Neural cell (in vitro differentiated cells): Measurements from ENCODE around the gene BIRC5. TPM values are rescaled to one million over a fixed set of nuclear protein-coding genes. Genes with fewer than 3 reads are reported as not detected.

Source experiments
- H2AFZ ChIP-seq: fragments of 200-600, 300-800 bp; sonication (generic), shearing (Covaris generic); 2 replicates; pipeline ENCODE4 v1.6.0; 2014; ENCODE audit warnings: low read depth, mild to moderate bottlenecking, antibody characterized with exemption, low read length, moderate library complexity
- H3F3A ChIP-seq: fragments of 200-600 bp; shearing (Covaris generic); 2 replicates; pipeline ENCODE4 v1.6.1; 2016; ENCODE audit warnings: mild to moderate bottlenecking, moderate library complexity, mixed read lengths, antibody characterized with exemption, low read length; ENCODE audit not compliant: insufficient read depth, poor library complexity, severe bottlenecking
- H3K27ac ChIP-seq: fragments of 200-600, 300-800 bp; sonication (generic), shearing (Covaris generic); 2 replicates; pipeline ENCODE4 v1.5.1; 2014; ENCODE audit warnings: mild to moderate bottlenecking, low read length, moderate library complexity
- H3K27me3 ChIP-seq: fragments of 300-800, 200-600 bp; sonication (generic), shearing (Covaris generic); 2 replicates; pipeline ENCODE4 v1.6.0; 2014; ENCODE audit warnings: mild to moderate bottlenecking, low read depth, low read length, moderate library complexity; ENCODE audit not compliant: insufficient read depth
- H3K36me3 ChIP-seq: fragments of 300-800, 200-600 bp; sonication (generic), shearing (Covaris generic); 2 replicates; pipeline ENCODE4 v1.5.1; 2014; ENCODE audit warnings: mild to moderate bottlenecking, antibody characterized with exemption, low read length, moderate library complexity; ENCODE audit not compliant: insufficient read depth
- H3K4me2 ChIP-seq: fragments of 300-800, 200-600 bp; sonication (generic), shearing (Covaris generic); 2 replicates; pipeline ENCODE4 v1.6.0; 2014; ENCODE audit warnings: mild to moderate bottlenecking, low read length
- H3K4me3 ChIP-seq: fragments of 300-800, 200-600 bp; sonication (generic), shearing (Covaris generic); 2 replicates; pipeline ENCODE4 v1.5.1; 2014; ENCODE audit warnings: mild to moderate bottlenecking, low read length, moderate library complexity
- H3K79me2 ChIP-seq: fragments of 200-600 bp; shearing (Covaris generic); replicated peaks from 2 replicates; pipeline ENCODE4 v1.6.0; 2014; ENCODE audit warnings: mild to moderate bottlenecking, low read length, moderate library complexity; ENCODE audit not compliant: insufficient read depth
- H3K9ac ChIP-seq: fragments of 300-800, 200-600 bp; sonication (generic), shearing (Covaris generic); 2 replicates; pipeline ENCODE4 v1.6.1; 2016; ENCODE audit warnings: mild to moderate bottlenecking, low read length, mixed read lengths
- H3K9me2 ChIP-seq: fragments of 200-600 bp; shearing (Covaris generic); 2 replicates; pipeline ENCODE4 v1.6.1; 2016; ENCODE audit warnings: mild to moderate bottlenecking, low read length, mixed read lengths; ENCODE audit not compliant: insufficient read depth
- H3K9me3 ChIP-seq: fragments of 200-600, 300-800 bp; sonication (generic), shearing (Covaris generic); 2 replicates; pipeline ENCODE4 v1.6.1; 2016; ENCODE audit warnings: mild to moderate bottlenecking, mixed run types, low read length, moderate library complexity, mixed read lengths
- H4K20me1 ChIP-seq: fragments of 200-600 bp; shearing (Covaris generic); 2 replicates; pipeline ENCODE4 v1.6.1; 2016; ENCODE audit warnings: mild to moderate bottlenecking, mixed run types; ENCODE audit not compliant: insufficient read depth
- CTCF ChIP-seq: fragments of 450-650 bp; IDR thresholded peaks from 2 replicates; pipeline ENCODE4 v1.5.1; 2014; ENCODE audit warnings: antibody characterized with exemption, mild to moderate bottlenecking, moderate library complexity; ENCODE audit not compliant: poor library complexity, severe bottlenecking
- EP300 ChIP-seq: fragments of 450-650 bp; conservative IDR thresholded peaks from 2 replicates; pipeline ENCODE4 v1.6.1; 2014; ENCODE audit warnings: antibody characterized with exemption, mild to moderate bottlenecking, moderate library complexity; ENCODE audit not compliant: poor library complexity, severe bottlenecking
- EZH2 ChIP-seq: fragments of 200-600, 300-800 bp; shearing (Covaris generic), sonication (generic); IDR thresholded peaks from 2 replicates; pipeline ENCODE4 v1.6.1; 2014; ENCODE audit warnings: antibody characterized with exemption, low read length, borderline replicate concordance, mild to moderate bottlenecking; ENCODE audit not compliant: insufficient read depth, poor library complexity, severe bottlenecking
- MXI1 ChIP-seq: fragments of 450-650 bp; conservative IDR thresholded peaks from 2 replicates; pipeline ENCODE4 v1.6.1; 2014; ENCODE audit warnings: antibody characterized with exemption, mild to moderate bottlenecking; ENCODE audit not compliant: poor library complexity, severe bottlenecking
- POLR2AphosphoS5 ChIP-seq: IDR thresholded peaks from 2 replicates; pipeline ENCODE4 v1.6.1; 2012
- RAD21 ChIP-seq: fragments of 450-650 bp; conservative IDR thresholded peaks from 2 replicates; pipeline ENCODE4 v1.6.1; 2014; ENCODE audit warnings: antibody characterized with exemption, mild to moderate bottlenecking, moderate library complexity
- REST ChIP-seq: IDR thresholded peaks from 2 replicates; pipeline ENCODE4 v1.6.1; 2012; ENCODE audit warnings: borderline replicate concordance
- SMC3 ChIP-seq: fragments of 450-650 bp; conservative IDR thresholded peaks from 2 replicates; pipeline ENCODE4 v1.6.1; 2014; ENCODE audit warnings: antibody characterized with exemption, mild to moderate bottlenecking, moderate library complexity; ENCODE audit not compliant: poor library complexity
- TAF1 ChIP-seq: IDR thresholded peaks from 2 replicates; pipeline ENCODE4 v1.6.1; 2012; ENCODE audit warnings: low read depth
- polyA plus RNA-seq: library from polyadenylated mRNA; depleted of rRNA; stranded (reverse); fragments of >200 nt; gene quantifications from 2 replicates; pipeline ENCODE4 v1.2.3, GENCODE V29; 2014

BIRC5 gene
- polyA plus RNA-seq, 1 donor from 2014 or later, result 1.4 TPM

- H3F3A ChIP-seq, result no peaks in the 10 kb centered on the region
- no peaks in the 10 kb centered on the region for H3K27me3 ChIP-seq
- H3K9me3 ChIP-seq, result no peaks in the 10 kb centered on the region
- no peak overlapping the region for H3K4me2 ChIP-seq
- H4K20me1 ChIP-seq, result no peaks in the 10 kb centered on the region
- no peaks in the 10 kb centered on the region for H3K36me3 ChIP-seq
- H3K9me2 ChIP-seq, result no peaks in the 10 kb centered on the region
- no peak overlapping the region for H3K9ac ChIP-seq
- H3K79me2 ChIP-seq, result no peaks in the 10 kb centered on the region
- no peak overlapping the region for H3K27ac ChIP-seq
- no peak for TF ChIP-seq RAD21
- TF ChIP-seq EP300, result no peak
- no peak for TF ChIP-seq CTCF
- no peak for TF ChIP-seq REST
- no peak overlapping the region for H2AFZ ChIP-seq
- no peak overlapping the region for H3K4me3 ChIP-seq
These were observed 34.0 kb upstream of the BIRC5 start for GRCh38 chr17:78180083-78180482.

- no peak overlapping the region for H3K4me3 ChIP-seq
- TF ChIP-seq SMC3 (no peak), TAF1 (no peak), EP300 (no peak), MXI1 (no peak), CTCF (no peak), RAD21 (no peak), REST (no peak), EZH2 (no peak), POLR2AphosphoS5 (no peak)
- H3K79me2 ChIP-seq, result no peaks in the 10 kb centered on the region
- H2AFZ ChIP-seq, result no peak overlapping the region
- no peak overlapping the region for H3K9ac ChIP-seq
- H3K9me2 ChIP-seq, result no peaks in the 10 kb centered on the region
- H3K9me3 ChIP-seq, result no peaks in the 10 kb centered on the region
- H3F3A ChIP-seq, result no peaks in the 10 kb centered on the region
- H3K27me3 ChIP-seq, result no peaks in the 10 kb centered on the region
- no peak overlapping the region for H3K27ac ChIP-seq
- no peaks in the 10 kb centered on the region for H4K20me1 ChIP-seq
- no peak overlapping the region for H3K4me2 ChIP-seq
- no peaks in the 10 kb centered on the region for H3K36me3 ChIP-seq
These were observed 33.5 kb upstream of the BIRC5 start for GRCh38 chr17:78180508-78180907.
